ENCODE measurements around the gene MAML2. TPM values are rescaled to one million over a fixed set of nuclear protein-coding genes. Genes with fewer than 3 reads are reported as not detected.

MAML2 gene
- total and polyA plus RNA-seq, 2 of the 8 experiments (the other 6 are each of a cell fraction or from before 2014, with no cell fraction given): 3.8 to 6.6 TPM

DNA sequence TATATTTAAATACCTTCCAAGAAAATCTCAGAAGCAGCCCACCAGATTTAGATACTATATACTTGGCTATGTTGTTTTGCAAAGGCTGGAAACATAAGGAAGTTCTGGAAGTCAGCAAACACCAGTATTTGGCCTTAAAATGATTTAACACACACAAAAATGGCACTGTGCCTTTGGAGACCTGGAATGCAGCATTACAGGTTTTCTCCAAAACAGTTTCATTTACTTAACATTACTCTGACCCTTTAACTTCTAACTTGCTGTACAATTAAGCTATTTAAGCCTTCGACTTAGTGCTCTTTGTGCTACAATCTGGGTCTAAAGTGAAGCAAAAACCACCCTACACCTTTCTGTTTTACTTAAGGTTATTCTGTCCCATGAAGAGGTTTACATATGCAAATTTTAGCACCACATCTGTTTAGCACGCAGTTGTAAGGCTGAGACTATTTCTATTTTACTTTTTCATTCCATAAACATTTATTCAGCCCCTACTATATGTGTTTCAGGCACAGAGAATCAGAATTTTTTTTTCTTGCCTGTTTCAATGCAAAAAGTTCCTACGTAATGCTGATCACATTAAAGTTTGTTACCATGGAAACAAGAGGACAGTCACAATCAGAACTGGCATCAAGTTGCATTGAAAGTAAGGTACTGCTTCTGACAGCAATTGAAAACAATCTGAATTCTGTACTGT is 70.3 kb downstream of the MAML2 start:
- no peaks in the 10 kb centered on the region for H3K79me1 ChIP-seq (ENCODE audit: low read depth, low read length)
- no peak overlapping the region for H4K91ac ChIP-seq (replicated peaks; ENCODE audit: insufficient read length, low read length)
- H3K14ac ChIP-seq (ENCODE audit: insufficient read length): no peak overlapping the region
- H3K27me3 ChIP-seq (replicated peaks in 1 of 4; ENCODE audit: control insufficient read depth in 3 of 4, extremely low read depth in 1 of 4, insufficient read depth in 3 of 4, low read length in 3 of 4): no peaks in the 10 kb centered on the region
- no peak overlapping the region for H3K23ac ChIP-seq (ENCODE audit: insufficient read length)
- H2BK120ac ChIP-seq (replicated peaks; ENCODE audit: low read depth, low read length): no peak overlapping the region
- H2BK20ac ChIP-seq (ENCODE audit: low read length): no peak overlapping the region
- H3K23me2 ChIP-seq (ENCODE audit: low read depth, low read length): no peaks in the 10 kb centered on the region
- WGBS, 2 experiments (ENCODE audit: extremely low coverage in 1 of 2, insufficient coverage in 1 of 2, insufficient read length in 1 of 2, insufficient replicate concordance in 2 of 2, low coverage in 1 of 2, low lambda C conversion rate in 2 of 2, missing lambda C conversion rate in 1 of 2): 42% methylated on average over 3 of the region's 3 CpGs; no CpG with 5 or more reads in 1 of the 2 experiments
- H2AFZ ChIP-seq (ENCODE audit: low read length): no peak overlapping the region
- H3K4me1 ChIP-seq (replicated peaks in 1 of 4; ENCODE audit: control insufficient read depth in 3 of 4, insufficient read depth in 4 of 4, low read length in 3 of 4): peaks cover 0 to under 1% (median 0%) of the 10 kb centered on the region in 4 experiments; a peak in 3 of 7 replicates
- no peak overlapping the region for H2BK5ac ChIP-seq (ENCODE audit: low read depth, low read length)
- H3K56ac ChIP-seq (replicated peaks; ENCODE audit: insufficient read length, low read depth, low read length): no peak overlapping the region
- ChIA-PET POLR2A (ENCODE audit: partially characterized antibody) (interaction anchor here (0.6 kb wide), 1 partner anchor 30 kb away, joined by 3 read pairs; no protein-coding TSS in a partner anchor), CTCF (ENCODE audit: partially characterized antibody) (interaction anchor here (0.6 kb wide), 1 partner anchor 74 kb away, joined by 3 read pairs; no protein-coding TSS in a partner anchor)
- no peaks in the 10 kb centered on the region for H3K36me3 ChIP-seq (ENCODE audit: control insufficient read depth in 2 of 4, insufficient read depth in 4 of 4, low read length in 3 of 4)
- H3K4me3 ChIP-seq (ENCODE audit: extremely low read depth in 1 of 4, insufficient read depth in 2 of 4, low read depth in 3 of 4, low read length in 4 of 4): peak overlapping the region in 1 of 4 experiments; percentile 12; a peak in 1 of 8 replicates
- no peak overlapping the region for H4K8ac ChIP-seq (ENCODE audit: extremely low read depth, insufficient read depth, low read length)
- H4K20me1 ChIP-seq (replicated peaks in 1 of 2; ENCODE audit: control insufficient read depth in 1 of 2, insufficient read depth in 2 of 2, low read length in 2 of 2): no peaks in the 10 kb centered on the region
- no peak overlapping the region for H2AK5ac ChIP-seq (ENCODE audit: low read depth, low read length)
- no peak overlapping the region for H3K4ac ChIP-seq (replicated peaks; ENCODE audit: insufficient read length, low read depth, low read length)
- H3K9ac ChIP-seq (replicated peaks in 1 of 4; ENCODE audit: extremely low read depth in 1 of 4, low read depth in 3 of 4, low read length in 3 of 4): no peak overlapping the region; a peak in 1 of 7 replicates
- H3K9me3 ChIP-seq (ENCODE audit: insufficient read depth in 2 of 2, low read depth in 1 of 2, low read length in 1 of 2): no peaks in the 10 kb centered on the region
- H3K27ac ChIP-seq (ENCODE audit: low read depth, low read length): peak overlapping the region; percentile 41
- H2BK15ac ChIP-seq (ENCODE audit: low read length): no peak overlapping the region
- H3K79me2 ChIP-seq (ENCODE audit: control insufficient read depth in 1 of 2, insufficient read depth in 2 of 2, low read length in 2 of 2): no peaks in the 10 kb centered on the region
- H3K4me2 ChIP-seq (ENCODE audit: insufficient read depth in 1 of 2, low read depth in 2 of 2, low read length in 2 of 2): peak overlapping the region in 1 of 2 experiments; percentile 24; a peak in 2 of 4 replicates
- H3K18ac ChIP-seq (ENCODE audit: extremely low read depth, low read length): no peak overlapping the region
- no peak overlapping the region for H4K5ac ChIP-seq (ENCODE audit: insufficient read length, low read depth, low read length)
- peak; percentile 36 for FAIRE-seq
- H2BK12ac ChIP-seq (ENCODE audit: low read depth, low read length): no peak overlapping the region
- no peak for DNase-seq (ENCODE audit: low read depth in 1 of 2, low spot score in 2 of 2)
- TF ChIP-seq CBX5 (IDR thresholded peaks at IDR 0.05; ENCODE audit: low read depth, low read length) (no peak), CHD1 (IDR thresholded peaks at IDR 0.05; ENCODE audit: low read depth, low read length) (no peak), POLR2A (IDR thresholded peaks at IDR 0.05; ENCODE audit: control extremely low read depth in 1 of 2, low read depth in 2 of 2, low read length in 2 of 2) (no peak), RFX5 (IDR thresholded peaks at IDR 0.05; ENCODE audit: borderline replicate concordance, low read depth, low read length) (no peak), TEAD4 (IDR thresholded peaks at IDR 0.05; ENCODE audit: low read depth, low read length) (0 out of 2 replicates have a peak, but pooled peaks have one; percentile 25), NRF1 (IDR thresholded peaks at IDR 0.05; ENCODE audit: low read depth, low read length) (no peak), SUZ12 (IDR thresholded peaks at IDR 0.05; ENCODE audit: low read length) (no peak), GTF2F1 (IDR thresholded peaks at IDR 0.05; ENCODE audit: borderline replicate concordance, low read depth, low read length) (no peak), EGR1 (IDR thresholded peaks at IDR 0.05; ENCODE audit: borderline replicate concordance, low read depth, low read length) (no peak), ASH2L (IDR thresholded peaks at IDR 0.05; ENCODE audit: low read length) (peak; percentile 21), HDAC6 (IDR thresholded peaks at IDR 0.05; ENCODE audit: low read depth, low read length) (no peak), SP1 (IDR thresholded peaks at IDR 0.05; ENCODE audit: low read depth, low read length) (0 out of 2 replicates have a peak, but pooled peaks have one; percentile 33), ATF3 (IDR thresholded peaks at IDR 0.05; ENCODE audit: insufficient read depth, low read depth, low read length) (no peak)
